ENCODE results near the gene NPPA.

The NPPA gene

GRCh38 chr1:11874258-11874562 lies 26.6 kb upstream of the NPPA start:
- no peak for DNase-seq (ENCODE audit: low spot score)

DNA sequence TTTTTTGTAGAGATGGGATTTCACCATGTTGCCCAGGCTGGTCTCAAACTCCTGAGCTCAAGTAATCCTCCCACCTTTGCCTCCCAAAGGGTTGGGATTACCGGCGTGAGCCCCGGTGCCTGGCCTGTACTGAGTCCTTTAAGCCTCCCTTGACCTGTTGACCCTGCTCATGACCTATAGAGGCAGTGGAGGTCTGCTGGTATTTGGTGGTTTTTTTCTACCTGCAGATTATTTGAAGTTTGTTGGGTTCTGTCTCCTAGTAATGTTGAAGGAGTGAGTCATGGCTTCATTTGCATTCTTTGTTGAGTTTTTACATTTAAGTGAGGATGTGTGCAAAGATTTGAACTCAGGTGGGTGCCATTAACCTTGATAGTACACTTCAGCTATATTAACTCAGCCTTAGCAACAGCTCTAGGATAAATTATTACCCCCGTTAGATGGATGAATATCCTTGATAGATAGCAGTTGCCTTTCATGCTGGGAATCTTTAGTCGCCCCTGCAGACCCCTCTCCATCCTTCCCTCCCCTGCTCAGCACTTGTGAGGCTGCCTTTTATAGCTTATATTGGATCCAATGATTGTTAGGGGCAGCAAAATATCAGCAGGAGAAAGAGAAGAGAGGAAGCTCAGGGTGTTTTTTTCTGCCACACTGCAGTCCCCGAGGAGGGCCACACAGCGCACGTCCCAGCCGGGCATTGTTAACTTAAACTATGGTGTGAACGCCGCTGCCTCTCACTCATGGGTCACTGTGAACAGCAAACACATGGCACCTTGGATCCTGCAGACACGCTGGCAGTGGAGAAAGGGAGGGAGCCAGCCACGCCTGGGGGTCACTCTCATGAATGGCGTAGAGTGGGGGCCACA lies 26.0 kb upstream of the NPPA start:
- no peak for DNase-seq (ENCODE audit: low spot score)

DNA sequence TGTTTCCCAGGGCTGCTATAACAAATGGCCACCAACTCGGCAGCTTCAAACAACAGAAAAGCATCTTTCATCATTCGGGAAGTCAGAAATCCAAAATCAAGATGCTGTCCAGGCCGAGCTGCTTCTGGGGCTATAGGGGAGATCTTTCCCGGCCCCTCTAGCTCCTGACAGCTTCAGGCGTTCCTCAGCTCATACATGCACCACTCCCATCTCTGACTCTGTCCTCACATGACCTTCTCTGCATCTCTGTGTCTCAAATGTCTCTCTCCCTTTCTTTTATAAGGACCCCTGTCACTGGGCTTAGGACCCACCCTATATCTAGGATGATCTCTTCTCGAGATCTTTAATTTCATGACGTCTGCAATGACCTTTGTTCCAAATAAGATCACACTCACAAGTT lies 25.0 kb upstream of the NPPA start:
- no peak for DNase-seq (ENCODE audit: low spot score)

GRCh38 chr1:11869650-11870207 lies 22.1 kb upstream of the NPPA start:
- DNase-seq (ENCODE audit: low spot score): no peak

DNA sequence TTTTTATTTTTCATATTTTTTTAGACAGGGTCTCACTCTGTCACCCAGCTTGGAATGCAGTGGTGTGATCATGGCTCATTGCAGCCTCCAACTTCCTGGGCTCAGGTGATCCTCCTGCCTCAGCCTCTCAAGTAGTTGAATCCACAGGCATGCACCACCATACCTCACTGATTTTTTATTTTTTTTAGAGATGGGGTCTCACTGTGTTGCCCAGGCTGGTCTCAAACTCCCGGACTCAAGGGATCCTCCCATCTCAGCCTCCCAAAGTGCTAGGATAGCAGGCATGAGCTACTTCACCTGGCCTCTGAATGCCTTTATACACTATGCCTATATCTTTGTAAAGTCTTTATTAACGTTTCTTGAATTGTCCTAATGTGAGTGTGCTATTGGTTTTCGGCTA lies 21.5 kb upstream of the NPPA start:
- no peak for DNase-seq (ENCODE audit: low spot score)

GRCh38 chr1:11868331-11868980 lies 20.9 kb upstream of the NPPA start:
- no peak for DNase-seq (ENCODE audit: low spot score)

- DNase-seq (ENCODE audit: low spot score): peak; percentile 55
Measured at GRCh38 chr1:11862890-11863289, 15.3 kb upstream of the NPPA start.

- DNase-seq (ENCODE audit: low spot score): no peak
Measured at GRCh38 chr1:11860587-11860986, 13.0 kb upstream of the NPPA start.

DNA sequence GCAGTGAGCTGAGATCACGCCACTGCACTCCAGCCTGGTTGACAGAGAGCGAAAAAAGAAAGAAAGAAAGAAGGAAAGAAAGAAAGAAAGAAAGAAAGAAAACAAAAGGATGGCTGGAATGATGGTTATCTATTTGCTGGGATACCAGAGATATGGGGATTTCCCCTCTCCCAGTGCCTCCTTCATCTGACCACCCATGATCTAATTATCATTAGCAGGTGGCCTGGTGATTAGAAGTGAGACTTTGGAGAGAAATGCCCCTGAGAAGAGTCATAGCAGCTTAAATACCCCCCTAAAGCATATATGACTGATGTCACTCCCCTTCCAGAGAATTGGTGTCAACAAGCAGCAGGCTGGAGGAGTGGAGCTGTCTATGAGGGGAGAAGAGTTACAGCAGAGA lies 12.5 kb upstream of the NPPA start:
- no peak for DNase-seq (ENCODE audit: low spot score)

DNA sequence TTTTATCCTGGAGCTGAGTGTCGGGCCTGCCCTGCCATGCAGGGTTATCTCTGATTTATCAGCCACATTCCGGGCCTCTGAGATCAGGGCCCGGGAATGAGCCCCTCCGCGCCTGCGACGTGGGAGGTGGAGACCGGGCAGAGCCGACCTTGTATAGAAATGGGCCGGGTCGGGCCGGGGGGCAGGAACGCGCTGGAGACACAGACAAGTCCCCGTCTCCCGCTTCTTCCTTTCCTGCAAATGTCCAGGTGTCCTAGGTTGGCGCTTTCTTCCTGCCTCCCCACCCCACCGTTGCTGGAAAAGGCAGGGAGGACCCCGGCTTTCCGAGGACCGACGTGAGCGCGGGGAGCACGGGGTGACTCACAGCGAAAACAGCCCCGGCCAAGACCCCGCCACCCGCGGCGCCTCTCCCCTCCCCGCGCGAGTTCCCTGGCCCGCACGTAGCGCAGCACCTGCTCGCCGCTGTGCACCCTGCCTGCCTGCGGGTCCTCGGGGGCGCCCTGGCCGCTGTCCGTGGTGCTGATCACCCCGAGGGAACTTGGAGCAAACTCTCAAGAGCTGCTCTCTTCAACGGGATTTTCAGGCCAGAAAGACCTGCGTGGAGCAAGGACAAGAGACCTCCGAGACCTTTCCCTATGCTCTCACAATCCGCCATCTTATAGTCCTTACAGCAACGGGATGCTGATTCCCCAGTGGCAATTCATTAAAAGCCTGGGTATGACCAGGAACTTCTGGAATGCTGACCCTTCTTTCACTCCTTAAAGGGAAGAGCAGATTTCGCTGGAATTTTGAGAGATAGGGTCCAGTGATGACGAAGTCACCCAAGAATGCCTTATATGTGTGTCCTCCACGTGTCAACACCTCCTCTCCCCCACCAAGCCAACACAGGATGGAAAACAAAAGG lies 11.6 kb upstream of the NPPA start:
- DNase-seq (ENCODE audit: low spot score): peak; percentile 84

- DNase-seq (ENCODE audit: low spot score): no peak
Measured at GRCh38 chr1:11858613-11858967, 11.0 kb upstream of the NPPA start, which contains the start of gene NPPB. Gene NPPB, minus strand, starts transcription at chr1:11858945. Its CDS starts 112 bp downstream, at chr1:11858833.

GRCh38 chr1:11858158-11858557 lies 10.6 kb upstream of the NPPA start:
- no peak for DNase-seq (ENCODE audit: low spot score)

DNA sequence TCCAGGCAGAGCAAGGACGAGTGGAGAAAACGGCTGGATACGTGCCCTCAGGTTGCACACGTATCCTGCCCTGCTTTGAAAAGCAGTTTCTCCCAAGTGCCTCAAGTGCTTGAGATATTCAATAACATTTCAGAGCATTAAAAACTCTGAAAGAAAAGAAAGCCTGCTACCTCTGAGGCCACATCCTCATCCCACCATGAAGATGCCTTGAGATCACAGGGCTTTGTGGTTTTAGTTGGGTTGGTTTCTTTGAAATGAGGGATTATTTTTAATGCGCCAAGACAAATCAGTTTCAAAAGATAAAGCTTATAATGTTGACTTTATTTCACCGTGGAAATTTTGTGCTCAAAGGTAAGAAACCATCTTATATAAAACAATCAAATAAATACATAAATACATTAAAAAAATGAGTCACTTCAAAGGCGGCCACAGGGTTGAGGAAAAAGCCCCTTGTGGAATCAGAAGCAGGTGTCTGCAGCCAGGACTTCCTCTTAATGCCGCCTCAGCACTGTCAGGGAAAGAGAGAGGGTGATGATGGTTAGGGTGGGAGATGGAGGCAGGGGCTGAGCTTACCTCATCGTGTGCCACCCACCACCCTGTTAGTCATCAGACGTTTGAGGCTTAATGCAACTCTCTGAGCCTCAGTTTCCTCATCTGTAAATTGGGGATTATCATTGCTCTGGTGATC lies 9.7 kb upstream of the NPPA start:
- no peak for DNase-seq (ENCODE audit: low spot score)

DNA sequence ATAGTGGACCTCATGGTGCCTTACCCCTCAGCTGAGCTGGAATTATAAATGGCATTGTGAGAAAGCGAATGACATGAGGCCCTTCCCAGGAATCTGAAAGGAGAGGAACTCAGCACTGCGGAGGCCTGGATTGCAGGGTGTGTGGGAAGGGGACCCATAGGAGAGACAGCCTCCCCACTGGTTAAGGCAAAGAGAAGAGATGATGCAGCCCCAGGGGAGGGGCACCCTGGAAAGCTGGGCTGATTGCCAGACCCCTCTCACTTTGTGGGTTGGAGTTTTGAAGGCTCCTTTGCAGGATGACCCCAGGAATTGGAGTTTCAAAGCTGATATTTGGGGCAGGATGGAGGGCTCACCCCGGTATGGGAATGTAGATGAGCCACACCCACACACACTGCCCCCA lies 9.1 kb upstream of the NPPA start:
- DNase-seq (ENCODE audit: low spot score): no peak

DNA sequence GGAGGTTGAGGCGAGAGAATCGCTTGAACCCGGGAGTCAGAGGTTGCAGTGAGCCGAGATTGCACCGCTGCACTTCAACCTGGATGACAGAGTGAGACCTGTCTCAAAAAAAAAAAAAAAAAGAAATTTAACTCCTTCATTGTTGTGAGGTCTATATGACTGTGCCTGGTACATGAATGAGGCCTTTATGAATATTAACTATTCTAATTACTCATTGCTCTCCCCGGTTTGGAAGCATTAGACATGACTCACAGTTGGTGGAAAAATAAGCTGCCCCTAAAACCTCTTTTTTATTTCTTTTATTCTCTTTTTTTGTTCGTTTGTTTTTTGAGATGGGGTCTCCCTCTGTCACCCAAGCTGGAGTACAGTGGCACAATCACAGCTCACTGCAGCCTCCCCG lies 7.8 kb upstream of the NPPA start:
- no peak for DNase-seq (ENCODE audit: low spot score)

DNA sequence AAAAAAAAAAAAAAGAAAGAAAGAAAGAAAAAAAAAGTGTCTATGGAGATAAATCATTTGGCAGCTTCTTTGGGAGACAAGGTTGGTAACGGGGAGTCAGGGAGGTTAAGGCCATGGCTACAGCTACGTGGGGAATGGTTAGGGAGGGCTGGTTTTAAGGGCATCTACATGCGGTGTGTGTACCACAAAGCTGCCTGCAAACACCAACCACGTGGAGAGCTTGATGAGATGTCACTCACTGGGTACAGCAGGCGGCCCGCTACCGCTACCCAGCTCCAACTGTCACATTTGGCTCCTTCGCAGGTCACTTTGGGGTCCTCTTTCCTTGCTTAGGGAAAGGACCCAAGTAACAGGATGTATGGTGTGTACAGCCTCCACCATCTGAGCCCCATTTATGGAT lies 6.9 kb upstream of the NPPA start:
- no peak for DNase-seq (ENCODE audit: low spot score)

- DNase-seq (ENCODE audit: low spot score): no peak
Measured at GRCh38 chr1:11851180-11851579, 3.6 kb upstream of the NPPA start.

- no peak for DNase-seq (ENCODE audit: low spot score)
Measured at GRCh38 chr1:11850156-11850555, 2.6 kb upstream of the NPPA start.

- DNase-seq (ENCODE audit: low spot score): peak; percentile 39
Measured at GRCh38 chr1:11848373-11848700, 754 bp upstream of the NPPA start.

- peak; percentile 39 for DNase-seq (ENCODE audit: low spot score)
Measured at GRCh38 chr1:11845641-11846335, 1.8 kb downstream of the NPPA start.

Data from AG08396 (cell line).